Endothelial cell of umbilical vein (primary cell): ENCODE results near the gene PRLR. TPM values are rescaled to one million over a fixed set of nuclear protein-coding genes. Genes with fewer than 3 reads are reported as not detected.

ENCODE experiments used
- BruUV-seq: library from RNA; stranded (reverse); fragments of 400-500 nt; replicated peaks from 2 replicates; lab custom pipeline; 2021; lab: Mats Ljungman, UMichigan
- CTCF ChIA-PET: fragments of 300-600, 350-600 bp; sonication (Branson Sonifier 250); formaldehyde crosslinking; loops from one replicate; lab custom pipeline; 2021; ENCODE audit warnings: antibody characterized with exemption, inconsistent platforms; lab: Charles Lee
- POLR2A ChIA-PET: fragments of 300-600, 350-600 bp; sonication (Branson Sonifier 250); formaldehyde crosslinking; loops from one replicate; lab custom pipeline; 2021; ENCODE audit warnings: antibody characterized with exemption, inconsistent platforms; lab: Charles Lee
- DNase-seq: peaks from one replicate; pipeline ENCODE4 v3.0.0-alpha.2; 2011; ENCODE audit warnings: low read depth, low spot score
- FAIRE-seq: peaks from 2 replicates; lab custom pipeline; 2011; peaks lifted over from hg19 to GRCh38; lab: Jason Lieb, UNC
- H2AFZ ChIP-seq: 2 replicates; pipeline ENCODE4 v1.6.0; 2012; ENCODE audit warnings: low read depth, low read length, control low read depth, inconsistent platforms
- H3K27ac ChIP-seq: 2 replicates; pipeline ENCODE4 v1.5.1; 2011; ENCODE audit warnings: low read depth, mild to moderate bottlenecking, control low read depth, low read length, moderate library complexity; ENCODE audit not compliant: insufficient read depth
- H3K27me3 ChIP-seq, 2 experiments: 2 replicates each; pipeline versions ENCODE4 v1.6.0 to v1.6.1; 2011; ENCODE audit warnings: low read length in 2 of 2, mixed read lengths in 1 of 2; ENCODE audit not compliant: control insufficient read depth in 2 of 2, insufficient read depth in 2 of 2
- H3K36me3 ChIP-seq, 2 experiments: 2 replicates in 1 of 2; 3 replicates in 1 of 2; pipeline ENCODE4 v1.5.1; 2011; ENCODE audit warnings: low read length in 2 of 2, mild to moderate bottlenecking in 1 of 2, moderate library complexity in 1 of 2; ENCODE audit not compliant: control insufficient read depth in 2 of 2, insufficient read depth in 2 of 2; ENCODE audit errors: extremely low read depth in 1 of 2
- H3K4me1 ChIP-seq: 3 replicates; pipeline ENCODE4 v1.5.1; 2011; ENCODE audit warnings: mild to moderate bottlenecking, low read length; ENCODE audit not compliant: control insufficient read depth, insufficient read depth; ENCODE audit errors: extremely low read depth
- H3K4me2 ChIP-seq: 2 replicates; pipeline ENCODE4 v1.6.1; 2011; ENCODE audit warnings: low read length, control low read depth, mixed read lengths; ENCODE audit not compliant: insufficient read depth
- H3K4me3 ChIP-seq, 3 experiments: fragments of 200-600 bp in 1 of 3; sonication (generic), shearing (Covaris generic) in 1 of 3; replicated peaks in 1 of 3; 2 replicates each; pipeline ENCODE4 v1.5.1; 2011 to 2016; ENCODE audit warnings: control low read depth in 3 of 3, low read length in 3 of 3, mild to moderate bottlenecking in 2 of 3, inconsistent platforms in 1 of 3, low read depth in 1 of 3, moderate library complexity in 1 of 3; ENCODE audit not compliant: insufficient read depth in 1 of 3
- H3K79me2 ChIP-seq: 2 replicates; pipeline ENCODE4 v1.6.0; 2012; ENCODE audit warnings: low read length, inconsistent platforms; ENCODE audit not compliant: control insufficient read depth, insufficient read depth
- H3K9ac ChIP-seq: replicated peaks from 2 replicates; pipeline ENCODE3; 2011; ENCODE audit warnings: low read length, control low read depth; ENCODE audit not compliant: insufficient read depth; ENCODE audit errors: extremely low read depth
- H3K9me1 ChIP-seq: replicated peaks from 3 replicates; pipeline ENCODE4 v1.6.0; 2011; ENCODE audit warnings: mild to moderate bottlenecking, low read length; ENCODE audit not compliant: control insufficient read depth, insufficient read depth; ENCODE audit errors: extremely low read depth
- H3K9me3 ChIP-seq: replicated peaks from 2 replicates; pipeline ENCODE4 v1.5.1; 2012; ENCODE audit warnings: low read length, inconsistent platforms; ENCODE audit not compliant: control insufficient read depth, insufficient read depth
- H4K20me1 ChIP-seq: replicated peaks from 2 replicates; pipeline ENCODE3; 2011; ENCODE audit warnings: mild to moderate bottlenecking, low read length; ENCODE audit not compliant: control insufficient read depth, insufficient read depth; ENCODE audit errors: extremely low read depth
- EZH2 ChIP-seq: IDR thresholded peaks from 2 replicates; pipeline ENCODE4 v1.6.1; 2012; ENCODE audit warnings: borderline replicate concordance, low read depth, mild to moderate bottlenecking, moderate library complexity, low read length, inconsistent platforms; ENCODE audit not compliant: severe bottlenecking
- FOS ChIP-seq: IDR thresholded peaks from 2 replicates; pipeline ENCODE4 v1.6.1; 2011; ENCODE audit warnings: mild to moderate bottlenecking, low read length, moderate library complexity, borderline replicate concordance; ENCODE audit not compliant: insufficient read depth
- GATA2 ChIP-seq: IDR thresholded peaks from 2 replicates; pipeline ENCODE4 v1.7.0; 2011; ENCODE audit warnings: low read depth, mild to moderate bottlenecking, moderate library complexity, mixed read lengths, low read length; ENCODE audit not compliant: insufficient read length, insufficient read depth
- JUN ChIP-seq: IDR thresholded peaks from 2 replicates; pipeline ENCODE4 v1.6.1; 2011; ENCODE audit warnings: borderline replicate concordance, low read depth; ENCODE audit not compliant: insufficient read length, insufficient read depth
- MYC ChIP-seq: IDR thresholded peaks from one replicate; pipeline ENCODE4 v1.6.1; 2011; ENCODE audit warnings: mild to moderate bottlenecking, low read depth, low read length
- POLR2A ChIP-seq: IDR thresholded peaks from 2 replicates; pipeline ENCODE4 v1.6.1; 2012; ENCODE audit warnings: low read depth, mild to moderate bottlenecking, control low read depth, low read length
- POLR2AphosphoS5 ChIP-seq: IDR thresholded peaks from 2 replicates; pipeline ENCODE4 v1.6.1; 2012; ENCODE audit warnings: low read depth, mild to moderate bottlenecking, control low read depth, low read length, moderate library complexity; ENCODE audit not compliant: insufficient read depth
- dilution Hi-C: fragments of 300-500 bp; cut with MboI; formaldehyde crosslinking; loops from one replicate; pipeline ENCODE4 v1.15.0; 2019; ENCODE audit warnings: low sequenced_read_pairs; ENCODE audit not compliant: extremely low pct_ligation_motif_present
- intact Hi-C: fragments of 100-400 bp; cut with micrococcal nuclease; formaldehyde crosslinking; loops from one replicate; pipeline ENCODE4 v1.10.0; 2022
- polyA plus RNA-seq, 4 experiments: library from polyadenylated mRNA; depleted of rRNA in 3 of 4; stranded (reverse) in 3 of 4; unstranded in 1 of 4; fragments of >200 nt; gene quantifications; 2 replicates each; pipeline versions ENCODE4 v1.2.1 to v1.2.3, GENCODE V29; 2011 to 2012; ENCODE audit warnings: missing spikeins in 1 of 4
- total RNA-seq: library from RNA; stranded (reverse); gene quantifications from 2 replicates; pipeline ENCODE4 v1.2.3, GENCODE V29; 2021
- TF ChIP-seq, protein P1 (sequence below), 2 donors: IDR thresholded peaks; 1 replicate in 1 of 2; 2 replicates in 1 of 2; pipeline ENCODE4 v1.5.1; 2011; ENCODE audit warnings: low read length in 2 of 2, mild to moderate bottlenecking in 2 of 2, moderate library complexity in 2 of 2, control low read depth in 1 of 2, inconsistent platforms in 1 of 2, low read depth in 1 of 2; ENCODE audit not compliant: insufficient read depth in 1 of 2; ENCODE audit errors: extremely low read depth in 1 of 2
- TF ChIP-seq, protein P2 (sequence below): IDR thresholded peaks from 2 replicates; pipeline ENCODE4 v1.6.1; 2011; ENCODE audit not compliant: insufficient read depth, insufficient read length

Gene PRLR
- total and polyA plus RNA-seq, 2 donors (not counting 3 experiments of a cell fraction or from before 2014, with no cell fraction given), result not detected

DNA sequence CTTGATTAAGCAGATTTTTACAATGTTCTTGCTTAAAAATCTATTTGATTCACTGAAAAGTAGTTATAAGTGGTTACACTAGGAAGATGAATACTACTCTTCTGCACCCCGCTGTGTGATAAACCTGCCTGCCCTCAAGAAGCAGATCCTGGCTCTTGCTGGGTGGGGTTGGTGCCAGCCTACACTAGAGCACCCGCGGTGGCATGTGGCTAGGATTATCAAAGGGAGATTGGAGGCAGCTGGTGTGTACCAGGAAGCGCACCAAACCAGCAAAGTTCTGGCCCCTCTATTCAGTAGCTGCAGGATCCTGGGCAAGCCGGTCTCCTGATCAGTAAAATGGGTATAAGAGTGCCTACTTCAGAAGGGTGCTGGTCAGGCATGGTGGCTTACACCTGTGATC, 43.5 kb downstream of the PRLR start:
- Histone ChIP-seq H3K36me3 (no peaks in the 10 kb centered on the region), H3K79me2 (no peaks in the 10 kb centered on the region), H3K9me3 (no peaks in the 10 kb centered on the region), H3K9ac (no peak overlapping the region), H2AFZ (no peak overlapping the region), H3K4me3 (no peak overlapping the region), H3K27ac (no peak overlapping the region), H3K27me3 (no peaks in the 10 kb centered on the region), H3K4me2 (no peak overlapping the region), H3K4me1 (no peaks in the 10 kb centered on the region), H3K9me1 (no peaks in the 10 kb centered on the region), H4K20me1 (no peaks in the 10 kb centered on the region)
- intact Hi-C loops (no loop called here), dilution Hi-C loops (no loop called here)
- FAIRE-seq, result no peak
- TF ChIP-seq MYC (no peak), POLR2A (no peak), FOS (no peak), EZH2 (no peak), JUN (no peak), POLR2AphosphoS5 (no peak), GATA2 (no peak)
- TF ChIP-seq, protein P1, sequence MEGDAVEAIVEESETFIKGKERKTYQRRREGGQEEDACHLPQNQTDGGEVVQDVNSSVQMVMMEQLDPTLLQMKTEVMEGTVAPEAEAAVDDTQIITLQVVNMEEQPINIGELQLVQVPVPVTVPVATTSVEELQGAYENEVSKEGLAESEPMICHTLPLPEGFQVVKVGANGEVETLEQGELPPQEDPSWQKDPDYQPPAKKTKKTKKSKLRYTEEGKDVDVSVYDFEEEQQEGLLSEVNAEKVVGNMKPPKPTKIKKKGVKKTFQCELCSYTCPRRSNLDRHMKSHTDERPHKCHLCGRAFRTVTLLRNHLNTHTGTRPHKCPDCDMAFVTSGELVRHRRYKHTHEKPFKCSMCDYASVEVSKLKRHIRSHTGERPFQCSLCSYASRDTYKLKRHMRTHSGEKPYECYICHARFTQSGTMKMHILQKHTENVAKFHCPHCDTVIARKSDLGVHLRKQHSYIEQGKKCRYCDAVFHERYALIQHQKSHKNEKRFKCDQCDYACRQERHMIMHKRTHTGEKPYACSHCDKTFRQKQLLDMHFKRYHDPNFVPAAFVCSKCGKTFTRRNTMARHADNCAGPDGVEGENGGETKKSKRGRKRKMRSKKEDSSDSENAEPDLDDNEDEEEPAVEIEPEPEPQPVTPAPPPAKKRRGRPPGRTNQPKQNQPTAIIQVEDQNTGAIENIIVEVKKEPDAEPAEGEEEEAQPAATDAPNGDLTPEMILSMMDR (IDR thresholded peaks at IDR 0.05; ENCODE audit: extremely low read depth in 1 of 2, insufficient read depth in 1 of 2, low read depth in 1 of 2, low read length in 2 of 2), result no peak
- TF ChIP-seq, protein P2, sequence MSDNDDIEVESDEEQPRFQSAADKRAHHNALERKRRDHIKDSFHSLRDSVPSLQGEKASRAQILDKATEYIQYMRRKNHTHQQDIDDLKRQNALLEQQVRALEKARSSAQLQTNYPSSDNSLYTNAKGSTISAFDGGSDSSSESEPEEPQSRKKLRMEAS, result no peak
- no TSS peak for BruUV-seq
- ChIA-PET CTCF (no interaction called here), POLR2A (no interaction called here)
- DNase-seq, result no peak
